ENCODE data around the gene GNAS-AS1. TPM values are rescaled to one million over a fixed set of nuclear protein-coding genes. Genes with fewer than 3 reads are reported as not detected.

Gene GNAS-AS1
- total RNA-seq, 1 experiment from 2014 or later, result 6.8 TPM

GRCh38 chr20:58839474-58839874, 11.2 kb downstream of the GNAS-AS1 start:
- Histone ChIP-seq H3K27me3 (ENCODE audit: insufficient read depth, low read depth) (peaks cover 38% of the 10 kb centered on the region), H4K20me1 (ENCODE audit: insufficient read depth) (no peaks in the 10 kb centered on the region), H3K9me2 (ENCODE audit: insufficient read depth) (no peaks in the 10 kb centered on the region), H3K4me3 (no peak overlapping the region), H3K36me3 (ENCODE audit: low read depth) (0 out of 2 replicates have a peak, but pooled peaks cover 6% of the 10 kb centered on the region), H3K4me1 (replicated peaks; ENCODE audit: insufficient read depth) (no peaks in the 10 kb centered on the region), H3F3A (ENCODE audit: insufficient read depth, low read depth) (no peaks in the 10 kb centered on the region), H2AFZ (no peak overlapping the region), H3K79me2 (ENCODE audit: low read depth) (no peaks in the 10 kb centered on the region), H3K27ac (no peak overlapping the region), H3K4me2 (0 out of 2 replicates have a peak overlapping the region, but pooled peaks have one; percentile 17), H3K9me3 (ENCODE audit: insufficient read depth, low read depth) (no peaks in the 10 kb centered on the region)
- TF ChIP-seq EZH2 (IDR thresholded peaks at IDR 0.05; ENCODE audit: low read depth), result no peak
- peak; percentile 54; the same call in 1 of the 2 replicates for TF ChIP-seq CTCF (conservative IDR thresholded peaks at IDR 0.05)
- ChIA-PET CTCF (interaction anchor here (0.6 to 1.1 kb wide), 2 partner anchors 358 to 491 kb away, joined by 3 to 4 read pairs; no protein-coding TSS in a partner anchor), POLR2A (ENCODE audit: unreplicated experiment) (no interaction called here)
- BruUV-seq (replicated peaks), result no TSS peak
- peak in 1 of 2 experiments; percentile 23 for DNase-seq
- intact Hi-C loops (cut with micrococcal nuclease; ENCODE audit: unreplicated experiment), result loop anchor here (2.0 to 10.0 kb wide), 3 partner anchors 187 to 605 kb away; partner anchors contain the start of gene STX16

- BruUV-seq (replicated peaks), result no TSS peak
- intact Hi-C loops (cut with micrococcal nuclease; ENCODE audit: unreplicated experiment), result loop anchor here (2.0 to 10.0 kb wide), 3 partner anchors 186 to 603 kb away; partner anchors contain the start of gene STX16
- Histone ChIP-seq H3K27ac (no peak overlapping the region), H2AFZ (no peak overlapping the region), H3K79me2 (ENCODE audit: low read depth) (no peaks in the 10 kb centered on the region), H4K20me1 (ENCODE audit: insufficient read depth) (no peaks in the 10 kb centered on the region), H3K36me3 (ENCODE audit: low read depth) (0 out of 2 replicates have a peak, but pooled peaks cover 6% of the 10 kb centered on the region), H3K4me2 (no peak overlapping the region), H3F3A (ENCODE audit: insufficient read depth, low read depth) (no peaks in the 10 kb centered on the region), H3K4me3 (no peak overlapping the region), H3K9me2 (ENCODE audit: insufficient read depth) (no peaks in the 10 kb centered on the region), H3K27me3 (ENCODE audit: insufficient read depth, low read depth) (peaks cover 51% of the 10 kb centered on the region), H3K9me3 (ENCODE audit: insufficient read depth, low read depth) (no peaks in the 10 kb centered on the region), H3K4me1 (replicated peaks; ENCODE audit: insufficient read depth) (no peaks in the 10 kb centered on the region)
- POLR2A ChIA-PET (ENCODE audit: unreplicated experiment), result no interaction called here
- no peak for TF ChIP-seq EZH2 (IDR thresholded peaks at IDR 0.05; ENCODE audit: low read depth)
- TF ChIP-seq CTCF (conservative IDR thresholded peaks at IDR 0.05), result no peak
- CTCF ChIA-PET, result interaction anchor here (0.5 kb wide), 1 partner anchor 30 kb away, joined by 4 read pairs; no protein-coding TSS in a partner anchor
- no peak for DNase-seq
Measured at GRCh38 chr20:58838174-58838573, 12.5 kb downstream of the GNAS-AS1 start.

GRCh38 chr20:58837717-58838116, 13.0 kb downstream of the GNAS-AS1 start:
- no peaks in the 10 kb centered on the region for H3K4me1 ChIP-seq (replicated peaks; ENCODE audit: insufficient read depth)
- H3K27me3 ChIP-seq (ENCODE audit: insufficient read depth, low read depth), result peaks cover 55% of the 10 kb centered on the region
- POLR2A ChIA-PET (ENCODE audit: unreplicated experiment), result interaction anchor here (0.7 kb wide), 1 partner anchor 439 kb away, joined by 3 read pairs; no protein-coding TSS in a partner anchor
- no peak overlapping the region for H3K4me2 ChIP-seq
- H2AFZ ChIP-seq, result no peak overlapping the region
- H4K20me1 ChIP-seq (ENCODE audit: insufficient read depth), result no peaks in the 10 kb centered on the region
- no peaks in the 10 kb centered on the region for H3K9me3 ChIP-seq (ENCODE audit: insufficient read depth, low read depth)
- H3K9me2 ChIP-seq (ENCODE audit: insufficient read depth), result no peaks in the 10 kb centered on the region
- no peaks in the 10 kb centered on the region for H3F3A ChIP-seq (ENCODE audit: insufficient read depth, low read depth)
- intact Hi-C loops (cut with micrococcal nuclease; ENCODE audit: unreplicated experiment), result loop anchor here (2.0 to 10.0 kb wide), 3 partner anchors 185 to 603 kb away; partner anchors contain the start of gene STX16
- H3K79me2 ChIP-seq (ENCODE audit: low read depth), result no peaks in the 10 kb centered on the region
- H3K27ac ChIP-seq, result no peak overlapping the region
- CTCF ChIA-PET, result no interaction called here
- BruUV-seq (replicated peaks), result no TSS peak
- DNase-seq, result no peak
- 0 out of 2 replicates have a peak, but pooled peaks cover 6% of the 10 kb centered on the region for H3K36me3 ChIP-seq (ENCODE audit: low read depth)
- TF ChIP-seq EZH2 (IDR thresholded peaks at IDR 0.05; ENCODE audit: low read depth) (no peak), CTCF (conservative IDR thresholded peaks at IDR 0.05) (no peak)
- no peak overlapping the region for H3K4me3 ChIP-seq
